H1 (cell line): ENCODE results near the gene CIAO3. TPM values are rescaled to one million over a fixed set of nuclear protein-coding genes. Genes with fewer than 3 reads are reported as not detected.
A peak's percentile ranks its signal among the peaks of the same experiment; 100 is the strongest.

Source experiments
- CTCF ChIA-PET: fragments of 300-600 bp; sonication (Branson Sonifier 250); formaldehyde crosslinking; loops from one replicate; lab custom pipeline; 2021; ENCODE audit not compliant: partially characterized antibody; lab: Charles Lee
- POLR2A ChIA-PET: fragments of 300-600 bp; sonication (Branson Sonifier 250); formaldehyde crosslinking; loops from one replicate; lab custom pipeline; 2021; ENCODE audit warnings: inconsistent platforms; ENCODE audit not compliant: partially characterized antibody; lab: Charles Lee
- DNase-seq, 2 experiments: peaks; one replicate each; pipeline versions ENCODE4 v3.0.0 to v3.0.0-alpha.2; 2010 to 2022; ENCODE audit warnings: low spot score in 2 of 2, low read depth in 1 of 2, mixed read lengths in 1 of 2
- FAIRE-seq: peaks from 2 replicates; lab custom pipeline; 2011; peaks lifted over from hg19 to GRCh38; lab: Jason Lieb, UNC
- H2AFZ ChIP-seq: 2 replicates; pipeline ENCODE4 v1.8.1; 2012; ENCODE audit warnings: low read length, inconsistent platforms
- H2AK5ac ChIP-seq: 2 replicates; pipeline ENCODE4 v1.6.1; 2013; ENCODE audit warnings: low read depth, low read length
- H2BK120ac ChIP-seq: replicated peaks from 2 replicates; pipeline ENCODE3; 2013; ENCODE audit warnings: low read depth, low read length, inconsistent platforms
- H2BK12ac ChIP-seq: 2 replicates; pipeline ENCODE4 v1.6.1; 2013; ENCODE audit warnings: low read depth, low read length
- H2BK15ac ChIP-seq: 2 replicates; pipeline ENCODE4 v1.6.1; 2013; ENCODE audit warnings: low read length
- H2BK20ac ChIP-seq: 2 replicates; pipeline ENCODE4 v1.6.1; 2013; ENCODE audit warnings: low read length
- H2BK5ac ChIP-seq: 2 replicates; pipeline ENCODE4 v1.6.1; 2013; ENCODE audit warnings: low read depth, low read length
- H3K14ac ChIP-seq: 2 replicates; pipeline ENCODE4 v1.6.1; 2013; ENCODE audit warnings: inconsistent platforms; ENCODE audit not compliant: insufficient read length
- H3K18ac ChIP-seq: 2 replicates; pipeline ENCODE4 v1.6.1; 2013; ENCODE audit warnings: low read length; ENCODE audit errors: extremely low read depth
- H3K23ac ChIP-seq: 2 replicates; pipeline ENCODE4 v1.6.1; 2013; ENCODE audit warnings: inconsistent platforms; ENCODE audit not compliant: insufficient read length
- H3K23me2 ChIP-seq: 2 replicates; pipeline ENCODE4 v1.6.1; 2013; ENCODE audit warnings: low read depth, low read length
- H3K27ac ChIP-seq: 2 replicates; pipeline ENCODE4 v1.6.1; 2011; ENCODE audit warnings: low read depth, low read length, inconsistent platforms
- H3K27me3 ChIP-seq, 4 experiments: replicated peaks in 1 of 4; 1 replicate in 1 of 4; 2 replicates in 3 of 4; pipeline versions ENCODE4 v1.6.1 to v1.8.1; 2011 to 2013; ENCODE audit warnings: low read length in 3 of 4, mild to moderate bottlenecking in 3 of 4, inconsistent platforms in 2 of 4, mixed read lengths in 2 of 4, moderate library complexity in 1 of 4; ENCODE audit not compliant: control insufficient read depth in 3 of 4, insufficient read depth in 3 of 4; ENCODE audit errors: extremely low read depth in 1 of 4
- H3K36me3 ChIP-seq, 4 experiments: 2 replicates each; pipeline versions ENCODE4 v1.6.1 to v1.8.1; 2011 to 2013; ENCODE audit warnings: mild to moderate bottlenecking in 4 of 4, low read length in 3 of 4, moderate library complexity in 2 of 4, control low read depth in 1 of 4, inconsistent platforms in 1 of 4; ENCODE audit not compliant: insufficient read depth in 4 of 4, control insufficient read depth in 2 of 4
- H3K4ac ChIP-seq: replicated peaks from 2 replicates; pipeline ENCODE3; 2013; ENCODE audit warnings: low read length, low read depth, mixed read lengths, inconsistent platforms; ENCODE audit not compliant: insufficient read length
- H3K4me1 ChIP-seq, 4 experiments: replicated peaks in 1 of 4; 1 replicate in 1 of 4; 2 replicates in 3 of 4; pipeline versions ENCODE4 v1.6.1 to v1.8.1; 2011 to 2013; ENCODE audit warnings: low read length in 3 of 4, inconsistent platforms in 2 of 4, mixed read lengths in 1 of 4; ENCODE audit not compliant: insufficient read depth in 4 of 4, control insufficient read depth in 3 of 4
- H3K4me2 ChIP-seq, 2 experiments: 2 replicates each; pipeline versions ENCODE4 v1.6.1 to v1.8.1; 2011 to 2013; ENCODE audit warnings: low read depth in 2 of 2, low read length in 2 of 2, control low read depth in 1 of 2, inconsistent platforms in 1 of 2, mild to moderate bottlenecking in 1 of 2; ENCODE audit not compliant: insufficient read depth in 1 of 2
- H3K4me3 ChIP-seq, 4 experiments: fragments of 200-600, 300-600 bp in 1 of 4; sonication (generic), shearing (Covaris generic), sonication (Bioruptor Twin) in 1 of 4; 2 replicates each; pipeline versions ENCODE4 v1.5.1 to v1.8.1; 2011 to 2016; ENCODE audit warnings: low read length in 4 of 4, low read depth in 3 of 4, control low read depth in 2 of 4, inconsistent platforms in 2 of 4, mild to moderate bottlenecking in 2 of 4, mixed read lengths in 1 of 4, moderate library complexity in 1 of 4; ENCODE audit not compliant: insufficient read depth in 2 of 4; ENCODE audit errors: extremely low read depth in 1 of 4
- H3K56ac ChIP-seq: replicated peaks from 2 replicates; pipeline ENCODE3; 2013; ENCODE audit warnings: low read depth, mild to moderate bottlenecking, mixed read lengths, low read length, inconsistent platforms; ENCODE audit not compliant: insufficient read length
- H3K79me1 ChIP-seq: 2 replicates; pipeline ENCODE4 v1.6.1; 2013; ENCODE audit warnings: low read depth, low read length, control low read depth
- H3K79me2 ChIP-seq, 2 experiments: 2 replicates each; pipeline versions ENCODE4 v1.6.1 to v1.8.1; 2012 to 2013; ENCODE audit warnings: low read length in 2 of 2, mild to moderate bottlenecking in 2 of 2, inconsistent platforms in 1 of 2; ENCODE audit not compliant: insufficient read depth in 2 of 2, control insufficient read depth in 1 of 2
- H3K9ac ChIP-seq, 4 experiments: replicated peaks in 1 of 4; 1 replicate in 1 of 4; 2 replicates in 3 of 4; pipeline versions ENCODE4 v1.6.1 to v1.8.1; 2011 to 2013; ENCODE audit warnings: low read depth in 3 of 4, low read length in 3 of 4, control low read depth in 2 of 4, mild to moderate bottlenecking in 2 of 4, moderate library complexity in 2 of 4, inconsistent platforms in 1 of 4; ENCODE audit errors: extremely low read depth in 1 of 4
- H3K9me3 ChIP-seq, 2 experiments: 2 replicates each; pipeline versions ENCODE4 v1.6.1 to v1.8.1; 2012 to 2013; ENCODE audit warnings: mild to moderate bottlenecking in 2 of 2, moderate library complexity in 2 of 2, control low read depth in 1 of 2, inconsistent platforms in 1 of 2, low read depth in 1 of 2, low read length in 1 of 2, mixed read lengths in 1 of 2; ENCODE audit not compliant: insufficient read depth in 2 of 2
- H4K20me1 ChIP-seq, 2 experiments: replicated peaks in 1 of 2; 2 replicates each; pipeline versions ENCODE3 to v1.8.1; 2011 to 2013; ENCODE audit warnings: inconsistent platforms in 2 of 2, low read length in 2 of 2, mild to moderate bottlenecking in 1 of 2; ENCODE audit not compliant: insufficient read depth in 2 of 2, control insufficient read depth in 1 of 2
- H4K5ac ChIP-seq: 2 replicates; pipeline ENCODE4 v1.6.1; 2013; ENCODE audit warnings: low read length, low read depth, mixed read lengths, inconsistent platforms; ENCODE audit not compliant: insufficient read length
- H4K8ac ChIP-seq: 2 replicates; pipeline ENCODE4 v1.8.0; 2013; ENCODE audit warnings: mild to moderate bottlenecking, moderate library complexity, low read length, inconsistent platforms; ENCODE audit not compliant: insufficient read depth; ENCODE audit errors: extremely low read depth
- H4K91ac ChIP-seq: replicated peaks from 2 replicates; pipeline ENCODE3; 2013; ENCODE audit warnings: low read length, mixed read lengths, inconsistent platforms; ENCODE audit not compliant: insufficient read length
- ASH2L ChIP-seq: fragments of 200-600, 300-600 bp; sonication (generic); IDR thresholded peaks from one replicate; pipeline ENCODE4 v1.7.1; 2017; ENCODE audit warnings: low read length
- CEBPB ChIP-seq: IDR thresholded peaks from 2 replicates; pipeline ENCODE4 v1.6.1; 2012; ENCODE audit warnings: low read depth, low read length
- CREB1 ChIP-seq: IDR thresholded peaks from 2 replicates; pipeline ENCODE4 v1.6.1; 2012; ENCODE audit warnings: inconsistent platforms
- CTBP2 ChIP-seq: IDR thresholded peaks from 2 replicates; pipeline ENCODE4 v1.7.0; 2011; ENCODE audit warnings: borderline replicate concordance, mild to moderate bottlenecking, moderate library complexity, mixed read lengths, low read length; ENCODE audit not compliant: insufficient read depth, insufficient read length
- JUND ChIP-seq: IDR thresholded peaks from 2 replicates; pipeline ENCODE4 v1.6.1; 2011; ENCODE audit warnings: mild to moderate bottlenecking, improper control_type of control experiment, low read length
- KDM4A ChIP-seq: IDR thresholded peaks from one replicate; pipeline ENCODE4 v1.7.1; 2012; ENCODE audit warnings: low read depth, mild to moderate bottlenecking, moderate library complexity, low read length, inconsistent platforms; ENCODE audit not compliant: severe bottlenecking
- POU5F1 ChIP-seq: IDR thresholded peaks from 2 replicates; pipeline ENCODE4 v1.6.1; 2011; ENCODE audit warnings: low read depth, mild to moderate bottlenecking, low read length, moderate library complexity
- SIRT6 ChIP-seq: IDR thresholded peaks from one replicate; pipeline ENCODE4 v1.7.1; 2012; ENCODE audit warnings: low read length, inconsistent platforms
- SP1 ChIP-seq: IDR thresholded peaks from 2 replicates; pipeline ENCODE4 v1.6.1; 2011; ENCODE audit warnings: low read depth, low read length
- TEAD4 ChIP-seq: IDR thresholded peaks from 2 replicates; pipeline ENCODE4 v1.6.1; 2012; ENCODE audit warnings: low read depth, low read length, inconsistent platforms, mixed read lengths
- YY1 ChIP-seq: IDR thresholded peaks from 2 replicates; pipeline ENCODE4 v1.6.1; 2011; ENCODE audit warnings: low read depth, mild to moderate bottlenecking, low read length
- ZNF274 ChIP-seq: IDR thresholded peaks from 2 replicates; pipeline ENCODE4 v1.7.0; 2012; ENCODE audit warnings: low read length, borderline replicate concordance; ENCODE audit errors: extremely low read depth
- WGBS, 2 experiments: shearing (Covaris generic) in 1 of 2; methylation state at CpG; one replicate each; pipeline versions ENCODE4 v1.1.6 to v1.1.7; 2013 to 2015; ENCODE audit warnings: low lambda C conversion rate in 2 of 2, mixed read lengths in 2 of 2, inconsistent platforms in 1 of 2, low coverage in 1 of 2, missing lambda C conversion rate in 1 of 2; ENCODE audit not compliant: insufficient replicate concordance in 2 of 2, insufficient coverage in 1 of 2, insufficient read length in 1 of 2; ENCODE audit errors: extremely low coverage in 1 of 2, missing lambda C conversion rate in 1 of 2; 5-methylcytosine and 5-hydroxymethylcytosine counted together
- polyA plus RNA-seq, 7 experiments: library from polyadenylated mRNA; depleted of rRNA in 3 of 7; stranded (reverse) in 5 of 7; unstranded in 2 of 7; fragments of >200 nt in 5 of 7; fragments of 200-250 nt in 2 of 7; gene quantifications; 1 replicate in 5 of 7; 2 replicates in 1 of 7; 4 replicates in 1 of 7; pipeline versions ENCODE4 v1.2.1 to v1.2.3, GENCODE V29; 2011 to 2013; ENCODE audit warnings: missing spikeins in 2 of 7, mixed read lengths in 2 of 7
- total RNA-seq: library from RNA; stranded (reverse); fragmentation: NEBNext Ultra II Directional; extraction: Animal tissue kit (Norgen Biotek cat#: 25700); gene quantifications from 2 replicates; pipeline ENCODE4 v1.2.1, GENCODE V29; 2021

The CIAO3 gene
- total and polyA plus RNA-seq, 2 of the 8 experiments (the other 6 are each of a cell fraction or from before 2014, with no cell fraction given), result 20.0 to 20.4 TPM

- POLR2A ChIA-PET, result interaction anchor here (0.8 to 2.2 kb wide), 10 partner anchors 10 to 45 kb away, joined by 3 to 8 read pairs (median 3); partner anchors contain the start of genes CHTF18, CIAO3, MSLN and RPUSD1
- H3K4me2 ChIP-seq, result peak overlapping the region; percentile 14 to 36; a peak in 3 of 4 replicates
- TF ChIP-seq CEBPB (no peak), YY1 (no peak), SIRT6 (no peak), SP1 (no peak), KDM4A (no peak), TEAD4 (no peak), POU5F1 (no peak), CREB1 (no peak), ASH2L (no peak), ZNF274 (no peak), JUND (no peak), CTBP2 (no peak)
Observed at GRCh38 chr16:751152-752006, 10.6 kb upstream of the CIAO3 start.

More at GRCh38 chr16:751152-752006, 10.6 kb upstream of the CIAO3 start:
- no peak overlapping the region for H2AFZ ChIP-seq
- H3K4ac ChIP-seq, result no peak overlapping the region
- CTCF ChIA-PET, result interaction anchor here (1.0 to 35.8 kb wide), 8 partner anchors 10 to 37 kb away, joined by 3 to 977 read pairs (median 12); partner anchors contain the start of genes ANTKMT, CCDC78, CHTF18 and CIAO3
- H3K23ac ChIP-seq, result no peak overlapping the region
- 0 out of 2 replicates have a peak overlapping the region, but pooled peaks have one; percentile 60 for H2BK12ac ChIP-seq
- DNase-seq (no peak), FAIRE-seq (no peak)
- H3K18ac ChIP-seq, result no peak overlapping the region; the same call in 1 of the 2 replicates
- 0 out of 4 replicates have a peak, but pooled peaks cover 0 to 1% of the 10 kb centered on the region in 2 experiments for H3K9me3 ChIP-seq
- H3K14ac ChIP-seq, result no peak overlapping the region
- peaks cover 3 to 12% (median 5%) of the 10 kb centered on the region in 4 experiments; a peak in 5 of 7 replicates for H3K4me1 ChIP-seq
- H3K27ac ChIP-seq, result no peak overlapping the region
- H4K5ac ChIP-seq, result no peak overlapping the region
- H3K79me2 ChIP-seq, result no peaks in the 10 kb centered on the region
- no peak overlapping the region for H3K4me3 ChIP-seq
- H3K79me1 ChIP-seq, result no peaks in the 10 kb centered on the region
- H4K20me1 ChIP-seq, result no peaks in the 10 kb centered on the region
- no peak overlapping the region for H2BK20ac ChIP-seq
- no peak overlapping the region for H3K56ac ChIP-seq
- H3K27me3 ChIP-seq, result no peaks in the 10 kb centered on the region
- no peak overlapping the region for H2AK5ac ChIP-seq
- H2BK15ac ChIP-seq, result 0 out of 2 replicates have a peak overlapping the region, but pooled peaks have one; percentile 72
- WGBS, 2 experiments, result 80% methylated on average over 39 of the region's 39 CpGs; no CpG with 5 or more reads in 1 of the 2 experiments
- 0 out of 2 replicates have a peak overlapping the region, but pooled peaks have one; percentile 35 for H2BK5ac ChIP-seq
- no peaks in the 10 kb centered on the region for H3K23me2 ChIP-seq
- no peaks in the 10 kb centered on the region for H3K36me3 ChIP-seq
- H2BK120ac ChIP-seq, result no peak overlapping the region
- no peak overlapping the region for H3K9ac ChIP-seq
- peak overlapping the region; percentile 45 for H4K8ac ChIP-seq
- no peak overlapping the region for H4K91ac ChIP-seq
